GM12878 (cell line): ENCODE data around the gene BCKDK. TPM values are rescaled to one million over a fixed set of nuclear protein-coding genes. Genes with fewer than 3 reads are reported as not detected.

ENCODE experiments used
- ATAC-seq: fragments of 200-7000 bp; cut with Tn5 transposase; 3 replicates; pipeline ENCODE4 v1.9.1; 2020; ENCODE audit warnings: mild to moderate bottlenecking, moderate library complexity
- BruUV-seq: library from RNA; stranded (reverse); fragments of 400-500 nt; replicated peaks from 2 replicates; lab custom pipeline; 2021; lab: Mats Ljungman, UMichigan
- CTCF ChIA-PET: fragments of 300-600 bp; sonication (Branson Sonifier 250); formaldehyde crosslinking; extraction: SDS; loops from one replicate; lab custom pipeline; 2021; ENCODE audit warnings: inconsistent platforms; lab: Yijun Ruan, JAX
- POLR2A ChIA-PET: fragments of 350-600 bp; formaldehyde crosslinking; extraction: SDS; loops from one replicate; lab custom pipeline; 2021; ENCODE audit warnings: inconsistent platforms; lab: Charles Lee
- RAD21 ChIA-PET: fragments of 300-600 bp; sonication (Branson Sonifier 250); formaldehyde crosslinking; loops from one replicate; lab custom pipeline; 2023; ENCODE audit warnings: antibody characterized with exemption; ENCODE audit not compliant: unreplicated experiment; lab: Charles Lee
- SMC1A ChIA-PET: fragments of 300-600 bp; sonication (Branson Sonifier 250); formaldehyde crosslinking; loops from one replicate; lab custom pipeline; 2023; ENCODE audit not compliant: unreplicated experiment, uncharacterized antibody; lab: Charles Lee
- DNase-seq: peaks from one replicate; pipeline ENCODE4 v3.0.0-alpha.2; 2011; ENCODE audit warnings: low read depth, low spot score
- FAIRE-seq: peaks from 3 replicates; lab custom pipeline; 2011; peaks lifted over from hg19 to GRCh38; lab: Jason Lieb, UNC
- H2AFZ ChIP-seq: 2 replicates; pipeline ENCODE4 v1.6.0; 2011; ENCODE audit warnings: low read depth, low read length, control low read depth; ENCODE audit not compliant: control insufficient read depth
- H3K27ac ChIP-seq: 2 replicates; pipeline ENCODE4 v1.5.1; 2011; ENCODE audit warnings: control low read depth; ENCODE audit not compliant: control insufficient read depth, insufficient read depth
- H3K27me3 ChIP-seq, 2 experiments: replicated peaks in 1 of 2; 2 replicates each; pipeline versions ENCODE4 v1.6.0 to v1.6.1; 2011; ENCODE audit warnings: low read length in 1 of 2; ENCODE audit not compliant: control insufficient read depth in 2 of 2, insufficient read depth in 2 of 2
- H3K36me3 ChIP-seq, 2 experiments: 2 replicates each; pipeline ENCODE4 v1.5.1; 2011; ENCODE audit warnings: low read length in 1 of 2; ENCODE audit not compliant: control insufficient read depth in 2 of 2, insufficient read depth in 2 of 2
- H3K4me1 ChIP-seq: 2 replicates; pipeline ENCODE4 v1.6.1; 2011; ENCODE audit warnings: mild to moderate bottlenecking, low read length, moderate library complexity, mixed read lengths; ENCODE audit not compliant: control insufficient read depth, insufficient read depth
- H3K4me2 ChIP-seq: 2 replicates; pipeline ENCODE4 v1.6.0; 2011; ENCODE audit warnings: control low read depth; ENCODE audit not compliant: control insufficient read depth, insufficient read depth
- H3K4me3 ChIP-seq: fragments of 200-600 bp; sonication (generic); 2 replicates; pipeline ENCODE4 v1.5.1; 2016
- H3K79me2 ChIP-seq: 2 replicates; pipeline ENCODE4 v1.6.0; 2011; ENCODE audit warnings: low read length; ENCODE audit not compliant: control insufficient read depth, insufficient read depth
- H3K9ac ChIP-seq: 2 replicates; pipeline ENCODE4 v1.8.0; 2011; ENCODE audit warnings: low read length, control low read depth, mixed read lengths; ENCODE audit not compliant: control insufficient read depth, insufficient read depth
- H3K9me3 ChIP-seq: replicated peaks from 3 replicates; pipeline ENCODE4 v1.5.1; 2011; ENCODE audit warnings: mild to moderate bottlenecking, low read length; ENCODE audit not compliant: control insufficient read depth, insufficient read depth
- H4K20me1 ChIP-seq: 2 replicates; pipeline ENCODE4 v1.6.0; 2011; ENCODE audit not compliant: control insufficient read depth, insufficient read depth
- BCL11A ChIP-seq: IDR thresholded peaks from 2 replicates; pipeline ENCODE4 v1.6.1; 2011; ENCODE audit warnings: low read depth, low read length
- CHD1 ChIP-seq: IDR thresholded peaks from 2 replicates; pipeline ENCODE4 v1.6.1; 2012; ENCODE audit warnings: low read depth, low read length, improper control_type of control experiment
- CTCF ChIP-seq, 3 experiments: IDR thresholded peaks in 2 of 3; conservative IDR thresholded peaks in 1 of 3; 2 replicates each; pipeline ENCODE4 v1.5.1; 2011; ENCODE audit warnings: low read depth in 3 of 3, low read length in 3 of 3, mild to moderate bottlenecking in 3 of 3, control low read depth in 2 of 3, moderate library complexity in 2 of 3, inconsistent platforms in 1 of 3, mixed read lengths in 1 of 3; ENCODE audit not compliant: control insufficient read depth in 2 of 3, insufficient read depth in 1 of 3; ENCODE audit errors: extremely low read depth in 1 of 3
- ELK1 ChIP-seq: IDR thresholded peaks from 2 replicates; pipeline ENCODE4 v1.6.1; 2012; ENCODE audit warnings: low read depth, low read length, improper control_type of control experiment
- FOS ChIP-seq: IDR thresholded peaks from 3 replicates; pipeline ENCODE4 v1.6.1; 2011; ENCODE audit warnings: borderline replicate concordance; ENCODE audit not compliant: insufficient read length; ENCODE audit errors: extremely low read depth
- FOXK2 ChIP-seq: fragments of 450-650 bp; IDR thresholded peaks from 2 replicates; pipeline ENCODE4 v1.6.1; 2017; ENCODE audit warnings: mild to moderate bottlenecking, moderate library complexity
- HDAC2 ChIP-seq: fragments of 200-600 bp; sonication (generic); IDR thresholded peaks from 2 replicates; pipeline ENCODE4 v1.6.1; 2017
- IKZF1 ChIP-seq: fragments of 450-650 bp; conservative IDR thresholded peaks from 2 replicates; pipeline ENCODE4 v1.6.1; 2017; ENCODE audit warnings: antibody characterized with exemption, mild to moderate bottlenecking
- IKZF2 ChIP-seq, 2 experiments: fragments of 450-650 bp; IDR thresholded peaks; 2 replicates each; pipeline ENCODE4 v1.6.1; 2017; ENCODE audit warnings: mild to moderate bottlenecking in 2 of 2, moderate library complexity in 2 of 2
- SMARCA5 ChIP-seq: fragments of 450-650 bp; IDR thresholded peaks from 2 replicates; pipeline ENCODE4 v1.6.1; 2017; ENCODE audit warnings: mild to moderate bottlenecking
- SUPT20H ChIP-seq: IDR thresholded peaks from 2 replicates; pipeline ENCODE4 v1.6.1; 2011; ENCODE audit warnings: low read depth, mild to moderate bottlenecking, low read length, moderate library complexity, borderline replicate concordance; ENCODE audit not compliant: control insufficient read depth
- SUZ12 ChIP-seq: fragments of 200-600 bp; sonication (generic); IDR thresholded peaks from one replicate; pipeline ENCODE4 v1.6.1; 2018; ENCODE audit warnings: antibody characterized with exemption, mild to moderate bottlenecking; ENCODE audit not compliant: unreplicated experiment
- TAF1 ChIP-seq: IDR thresholded peaks from 2 replicates; pipeline ENCODE4 v1.6.1; 2011; ENCODE audit warnings: mild to moderate bottlenecking, low read depth, low read length, borderline replicate concordance
- TARDBP ChIP-seq: IDR thresholded peaks from 2 replicates; pipeline ENCODE4 v1.6.1; 2016; ENCODE audit warnings: borderline replicate concordance
- ZBTB40 ChIP-seq: fragments of 450-650 bp; IDR thresholded peaks from 2 replicates; pipeline ENCODE4 v1.6.1; 2016; ENCODE audit warnings: mild to moderate bottlenecking, moderate library complexity, borderline replicate concordance
- WGBS: methylation state at CpG from one replicate; pipeline ENCODE4 v1.1.6; 2016; ENCODE audit warnings: low lambda C conversion rate; ENCODE audit not compliant: insufficient replicate concordance, insufficient coverage; ENCODE audit errors: missing lambda C conversion rate; 5-methylcytosine and 5-hydroxymethylcytosine counted together
- in situ Hi-C: fragments of 300-500 bp; cut with MboI; formaldehyde crosslinking; loops from 9 replicates; pipeline ENCODE4 v1.14.3; 2018; ENCODE audit warnings: mixed read lengths
- intact Hi-C: fragments of 100-400 bp; cut with micrococcal nuclease; formaldehyde crosslinking; loops from one replicate; pipeline ENCODE4 v1.14.2; 2022; ENCODE audit not compliant: unreplicated experiment
- polyA plus RNA-seq, 11 experiments: library from polyadenylated mRNA; depleted of rRNA in 4 of 11; unstranded in 6 of 11; stranded (reverse) in 5 of 11; fragments of >200 nt; fragmentation: Nextera tagmentation in 4 of 11; fragmentation: Illumina TruSeq in 1 of 11; extraction: Ambion mirVana in 4 of 11; extraction: Trizol in 1 of 11; gene quantifications; 1 replicate in 1 of 11; 2 replicates in 10 of 11; pipeline versions ENCODE4 v1.2.1 to v1.2.3, GENCODE V29; 2011 to 2016; ENCODE audit warnings: inconsistent platforms in 2 of 11, missing spikeins in 2 of 11, low read depth in 1 of 11
- total RNA-seq, 4 experiments: library from RNA; depleted of rRNA in 3 of 4; stranded (reverse); fragments of >200 nt in 3 of 4; fragmentation: Illumina TruSeq in 1 of 4; extraction: Trizol in 1 of 4; gene quantifications; 2 replicates each; pipeline versions ENCODE4 v1.2.1 to v1.2.3, GENCODE V29; 2013 to 2021

The BCKDK gene
- total and polyA plus RNA-seq, 10 of the 15 experiments (the other 5 are each of a cell fraction or from before 2014, with no cell fraction given) = 0.68 to 56.6 (median 32.8) TPM

- Histone ChIP-seq H3K27me3 (no peaks in the 10 kb centered on the region), H2AFZ (no peak overlapping the region), H3K9me3 (no peaks in the 10 kb centered on the region), H4K20me1 (no peaks in the 10 kb centered on the region), H3K36me3 (peaks cover 0 to 4% of the 10 kb centered on the region in 2 experiments; a peak in 3 of 4 replicates), H3K9ac (no peak overlapping the region), H3K79me2 (peaks cover 12% of the 10 kb centered on the region), H3K27ac (no peak overlapping the region), H3K4me2 (no peak overlapping the region), H3K4me3 (no peak overlapping the region), H3K4me1 (peaks cover 8% of the 10 kb centered on the region)
- ChIA-PET SMC1A (interaction anchor here (1.1 kb wide), 1 partner anchor 27 kb away, joined by 5 read pairs; no protein-coding TSS in a partner anchor), POLR2A (no interaction called here), RAD21 (no interaction called here), CTCF (interaction anchor here (0.6 to 1.6 kb wide), 2 partner anchors 26 to 28 kb away, joined by 3 to 7 read pairs; no protein-coding TSS in a partner anchor)
- intact Hi-C loops = loop anchor here (10.0 kb wide), 1 partner anchor 760 kb away; the partner anchor contains the start of gene ZNF267
- BruUV-seq = no TSS peak
- ATAC-seq (no peak), DNase-seq (no peak), FAIRE-seq (no peak)
- in situ Hi-C loops = loop anchor here (10.0 kb wide), 1 partner anchor 760 kb away; the partner anchor contains the start of gene ZNF267
- WGBS = 98% methylated on average over 8 of the region's 8 CpGs
- TF ChIP-seq IKZF2 (IDR thresholded peaks at IDR 0.05) = no peak
- no peak for TF ChIP-seq HDAC2
- no peak for TF ChIP-seq TAF1
- TF ChIP-seq SUZ12 = no peak
- no peak for TF ChIP-seq ZBTB40
- no peak for TF ChIP-seq BCL11A
- TF ChIP-seq FOXK2 = no peak
- TF ChIP-seq IKZF1 = no peak
- no peak for TF ChIP-seq CHD1
- TF ChIP-seq SMARCA5 = no peak
- TF ChIP-seq FOS = no peak
- no peak for TF ChIP-seq TARDBP
- TF ChIP-seq CTCF (IDR thresholded peaks at IDR 0.05 in 2 of 3, conservative IDR thresholded peaks at IDR 0.05 in 1 of 3; ENCODE audit: control insufficient read depth in 2 of 3, extremely low read depth in 1 of 3, insufficient read depth in 1 of 3, low read depth in 3 of 3, low read length in 3 of 3) = no peak
- TF ChIP-seq SUPT20H = no peak
- no peak for TF ChIP-seq ELK1
Measured at GRCh38 chr16:31114468-31114867, 6.3 kb downstream of the BCKDK start.
